ENCODE results near the gene BTNL2. TPM values are rescaled to one million over a fixed set of nuclear protein-coding genes. Genes with fewer than 3 reads are reported as not detected.

BTNL2 gene, protein sequence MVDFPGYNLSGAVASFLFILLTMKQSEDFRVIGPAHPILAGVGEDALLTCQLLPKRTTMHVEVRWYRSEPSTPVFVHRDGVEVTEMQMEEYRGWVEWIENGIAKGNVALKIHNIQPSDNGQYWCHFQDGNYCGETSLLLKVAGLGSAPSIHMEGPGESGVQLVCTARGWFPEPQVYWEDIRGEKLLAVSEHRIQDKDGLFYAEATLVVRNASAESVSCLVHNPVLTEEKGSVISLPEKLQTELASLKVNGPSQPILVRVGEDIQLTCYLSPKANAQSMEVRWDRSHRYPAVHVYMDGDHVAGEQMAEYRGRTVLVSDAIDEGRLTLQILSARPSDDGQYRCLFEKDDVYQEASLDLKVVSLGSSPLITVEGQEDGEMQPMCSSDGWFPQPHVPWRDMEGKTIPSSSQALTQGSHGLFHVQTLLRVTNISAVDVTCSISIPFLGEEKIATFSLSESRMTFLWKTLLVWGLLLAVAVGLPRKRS
- under 1 TPM in 2 of 4 donors, not detected in 2; 0.30 to 0.58 TPM for polyA plus RNA-seq
- long read RNA-seq, donor 1 = 0 reads
- long read RNA-seq, donor 2 = 0 reads
- long read RNA-seq, donor 3 = 0 reads
- long read RNA-seq, donor 4 = 0 reads
- long read RNA-seq, donor 5 = 0 reads
- long read RNA-seq, donor 6 = 0 reads
- long read RNA-seq, donor 7 = 0 reads
- long read RNA-seq, donor 8 = 0 reads
- long read RNA-seq, donor 9 = 0 reads
- long read RNA-seq, donor 10 = 0 reads

DNA sequence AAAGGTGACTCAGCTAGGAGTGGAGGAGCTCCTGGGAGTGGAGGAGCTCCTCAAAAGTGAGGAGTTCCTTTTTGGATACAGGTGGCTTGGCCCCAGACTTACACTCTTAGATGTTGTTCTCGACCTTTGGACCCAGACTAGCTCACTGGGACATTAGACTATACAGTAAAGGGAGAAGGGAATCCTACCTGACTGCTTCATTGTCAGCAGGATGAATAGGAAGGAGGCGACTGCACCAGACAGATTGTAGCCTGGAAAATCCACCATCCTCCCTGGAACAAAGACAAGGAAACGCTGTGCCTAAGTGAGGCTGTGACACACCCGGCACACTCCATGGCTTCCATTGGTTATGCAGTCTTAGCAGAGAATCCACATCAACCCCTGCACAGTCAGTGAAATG is at the start of gene BTNL2:
Gene BTNL2, minus strand, starts transcription at position 325 of the 400 bp plus-strand sequence. Its CDS starts 58 bp downstream, at position 267.
- Histone ChIP-seq H3K27me3 (ENCODE audit: control insufficient read depth in 3 of 3, insufficient read depth in 3 of 3, low read length in 3 of 3) (peaks cover 0 to 5% (median 5%) of the 10 kb centered on the region in 3 donors), H3K4me3 (ENCODE audit: low read depth in 1 of 3, low read length in 3 of 3) (no peak within 1 kb of the TSS), H3K4me1 (ENCODE audit: control insufficient read depth in 3 of 3, insufficient read depth in 2 of 3, low read depth in 1 of 3, low read length in 2 of 3) (peaks cover 0 to 19% (median 4%) of the 10 kb centered on the region in 3 donors), H3K27ac (ENCODE audit: low read depth in 1 of 3, low read length in 2 of 3) (peak within 1 kb of the TSS in 1 of 3 donors; percentile 7), H3K36me3 (ENCODE audit: control insufficient read depth in 3 of 3, insufficient read depth in 2 of 3, low read depth in 1 of 3, low read length in 3 of 3) (no peaks in the 10 kb centered on the region), H3K9me3 (ENCODE audit: control insufficient read depth in 2 of 2, insufficient read depth in 1 of 2, low read depth in 1 of 2, low read length in 1 of 2) (no peaks in the 10 kb centered on the region)
- 8 to 53% (median 24%) methylated on average over 4 of the region's 4 CpGs for WGBS, 3 donors
- peak; percentile 62 to 84 for DNase-seq
- no peak for FAIRE-seq

DNA sequence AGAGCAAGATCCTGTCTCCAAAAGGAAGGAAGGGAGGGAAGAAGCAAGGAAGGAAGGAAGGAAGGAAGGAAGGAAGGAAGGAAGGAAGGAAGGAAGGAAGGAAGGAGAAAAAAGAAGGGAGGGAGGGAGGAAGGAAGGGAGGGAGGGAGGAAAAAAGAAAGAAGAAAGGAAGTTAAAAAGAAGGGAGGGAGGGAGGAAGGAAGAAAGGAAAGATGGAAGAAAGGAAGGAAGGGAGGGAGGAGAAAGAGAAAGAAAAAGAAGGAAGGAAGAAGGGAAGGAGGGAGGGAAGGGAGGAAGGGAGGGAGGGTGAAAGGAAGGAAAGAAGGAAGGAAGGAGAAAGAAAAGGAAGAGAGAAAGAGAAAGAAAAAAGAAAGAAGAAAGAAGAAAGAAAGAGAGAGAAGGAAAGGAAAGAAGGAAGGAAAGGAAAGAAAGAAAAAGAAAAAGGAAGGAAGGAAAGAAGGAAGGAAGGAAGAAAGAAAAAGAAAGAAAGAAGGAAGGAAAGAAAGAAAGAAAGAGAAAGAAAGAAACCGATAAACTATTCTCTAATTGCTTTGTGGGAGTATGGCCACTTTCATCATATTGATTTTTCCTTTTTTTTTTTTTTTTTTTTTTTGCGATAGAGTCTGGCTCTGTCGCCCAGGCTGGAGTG is 42.2 kb upstream of the BTNL2 start:
- H3K27ac ChIP-seq (ENCODE audit: low read depth in 1 of 3, low read length in 2 of 3) = no peak overlapping the region
- no peaks in the 10 kb centered on the region for H3K9me3 ChIP-seq (ENCODE audit: control insufficient read depth in 2 of 2, insufficient read depth in 1 of 2, low read depth in 1 of 2, low read length in 1 of 2)
- H3K4me1 ChIP-seq (ENCODE audit: control insufficient read depth in 3 of 3, insufficient read depth in 2 of 3, low read depth in 1 of 3, low read length in 2 of 3) = no peaks in the 10 kb centered on the region
- FAIRE-seq = no peak
- peaks cover 0 to under 1% (median 0%) of the 10 kb centered on the region in 3 donors for H3K36me3 ChIP-seq (ENCODE audit: control insufficient read depth in 3 of 3, insufficient read depth in 2 of 3, low read depth in 1 of 3, low read length in 3 of 3)
- H3K27me3 ChIP-seq (ENCODE audit: control insufficient read depth in 3 of 3, insufficient read depth in 3 of 3, low read length in 3 of 3) = no peaks in the 10 kb centered on the region
- DNase-seq = no peak
- H3K4me3 ChIP-seq (ENCODE audit: low read depth in 1 of 3, low read length in 3 of 3) = no peak overlapping the region
- WGBS, 3 donors = 63 to 87% (median 85%) methylated on average over 2 to 3 of the region's 3 CpGs

DNA sequence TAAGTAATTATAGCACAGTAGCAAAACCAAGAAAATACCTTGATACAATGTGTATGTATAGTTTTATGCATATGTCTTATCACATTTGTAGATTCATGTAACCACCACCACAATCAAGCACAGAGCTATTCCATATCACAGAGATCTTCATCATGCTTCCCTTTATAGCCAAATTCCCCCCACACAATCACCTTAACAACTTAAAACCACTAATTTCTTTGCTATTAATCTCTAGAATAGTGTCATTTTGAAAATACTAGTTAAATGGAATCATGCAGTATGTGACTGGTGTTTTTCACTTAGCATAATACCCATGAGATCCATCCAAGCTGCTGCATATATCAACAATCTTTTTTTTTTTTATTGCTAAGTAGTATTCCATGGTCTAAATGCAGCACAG is 41.0 kb upstream of the BTNL2 start:
- no peaks in the 10 kb centered on the region for H3K9me3 ChIP-seq (ENCODE audit: control insufficient read depth in 2 of 2, insufficient read depth in 1 of 2, low read depth in 1 of 2, low read length in 1 of 2)
- no peak for FAIRE-seq
- H3K36me3 ChIP-seq (ENCODE audit: control insufficient read depth in 3 of 3, insufficient read depth in 2 of 3, low read depth in 1 of 3, low read length in 3 of 3) = peaks cover 0 to 10% (median 0%) of the 10 kb centered on the region in 3 donors
- H3K4me1 ChIP-seq (ENCODE audit: control insufficient read depth in 3 of 3, insufficient read depth in 2 of 3, low read depth in 1 of 3, low read length in 2 of 3) = no peaks in the 10 kb centered on the region
- no peak for DNase-seq
- no peak overlapping the region for H3K4me3 ChIP-seq (ENCODE audit: low read depth in 1 of 3, low read length in 3 of 3)
- no peak overlapping the region for H3K27ac ChIP-seq (ENCODE audit: low read depth in 1 of 3, low read length in 2 of 3)
- H3K27me3 ChIP-seq (ENCODE audit: control insufficient read depth in 3 of 3, insufficient read depth in 3 of 3, low read length in 3 of 3) = no peaks in the 10 kb centered on the region

DNA sequence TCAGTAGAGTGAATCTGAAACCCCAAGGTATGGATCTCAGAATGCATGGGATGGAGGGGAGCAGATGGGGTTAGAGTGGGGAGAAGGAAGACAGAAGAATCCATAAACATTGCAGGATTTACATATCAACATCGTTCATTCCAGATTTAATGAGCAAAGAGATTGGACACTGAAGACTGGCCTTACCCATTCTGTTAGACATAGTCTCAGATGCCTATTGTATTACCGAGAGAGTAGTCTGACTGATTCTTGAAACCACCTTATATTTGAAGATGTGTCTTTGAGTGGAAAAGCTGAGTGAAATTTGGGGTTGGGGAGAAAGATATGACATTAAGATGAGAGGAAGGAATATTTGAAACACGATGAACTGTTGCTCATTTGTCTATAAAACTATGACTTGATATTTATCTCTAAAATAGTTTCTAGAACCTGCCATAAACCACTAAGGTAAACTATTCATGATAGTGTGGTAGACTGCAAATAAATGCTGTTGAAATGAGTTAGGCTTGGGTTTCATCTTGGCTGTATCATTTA is 38.4 kb upstream of the BTNL2 start:
- FAIRE-seq (no peak), DNase-seq (no peak)
- Histone ChIP-seq H3K9me3 (ENCODE audit: control insufficient read depth in 2 of 2, insufficient read depth in 1 of 2, low read depth in 1 of 2, low read length in 1 of 2) (no peaks in the 10 kb centered on the region), H3K36me3 (ENCODE audit: control insufficient read depth in 3 of 3, insufficient read depth in 2 of 3, low read depth in 1 of 3, low read length in 3 of 3) (peaks cover 0 to 15% (median 0%) of the 10 kb centered on the region in 3 donors), H3K27me3 (ENCODE audit: control insufficient read depth in 3 of 3, insufficient read depth in 3 of 3, low read length in 3 of 3) (no peaks in the 10 kb centered on the region), H3K27ac (ENCODE audit: low read depth in 1 of 3, low read length in 2 of 3) (no peak overlapping the region), H3K4me3 (ENCODE audit: low read depth in 1 of 3, low read length in 3 of 3) (no peak overlapping the region), H3K4me1 (ENCODE audit: control insufficient read depth in 3 of 3, insufficient read depth in 2 of 3, low read depth in 1 of 3, low read length in 2 of 3) (no peaks in the 10 kb centered on the region)
- 70 to 74% (median 72%) methylated on average over 3 of the region's 3 CpGs for WGBS, 3 donors

DNA sequence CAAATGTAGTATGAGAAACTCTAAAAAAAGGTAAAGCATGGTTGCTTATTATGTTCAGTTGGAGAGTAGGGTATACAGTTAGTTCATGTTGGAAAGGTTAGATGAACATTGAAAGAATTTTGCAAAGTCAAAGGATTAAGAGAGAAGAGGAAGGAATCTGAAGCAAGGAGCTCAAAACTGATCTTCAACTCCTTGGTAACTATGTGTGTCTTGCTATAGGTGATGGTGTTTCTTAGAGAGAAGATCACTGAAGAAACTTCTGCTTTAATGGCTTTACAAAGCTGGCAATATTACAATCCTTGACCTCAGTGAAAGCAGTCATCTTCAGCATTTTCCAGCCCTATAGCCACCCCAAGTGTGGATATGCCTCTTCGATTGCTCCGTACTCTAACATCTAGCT is 37.5 kb upstream of the BTNL2 start:
- Histone ChIP-seq H3K27ac (ENCODE audit: low read depth in 1 of 3, low read length in 2 of 3) (no peak overlapping the region), H3K9me3 (ENCODE audit: control insufficient read depth in 2 of 2, insufficient read depth in 1 of 2, low read depth in 1 of 2, low read length in 1 of 2) (no peaks in the 10 kb centered on the region), H3K4me3 (ENCODE audit: low read depth in 1 of 3, low read length in 3 of 3) (no peak overlapping the region), H3K4me1 (ENCODE audit: control insufficient read depth in 3 of 3, insufficient read depth in 2 of 3, low read depth in 1 of 3, low read length in 2 of 3) (no peaks in the 10 kb centered on the region), H3K36me3 (ENCODE audit: control insufficient read depth in 3 of 3, insufficient read depth in 2 of 3, low read depth in 1 of 3, low read length in 3 of 3) (peaks cover 0 to 15% (median 0%) of the 10 kb centered on the region in 3 donors), H3K27me3 (ENCODE audit: control insufficient read depth in 3 of 3, insufficient read depth in 3 of 3, low read length in 3 of 3) (no peaks in the 10 kb centered on the region)
- 69 to 96% (median 72%) methylated on average over 2 of the region's 2 CpGs for WGBS, 3 donors
- DNase-seq = no peak
- FAIRE-seq = no peak

DNA sequence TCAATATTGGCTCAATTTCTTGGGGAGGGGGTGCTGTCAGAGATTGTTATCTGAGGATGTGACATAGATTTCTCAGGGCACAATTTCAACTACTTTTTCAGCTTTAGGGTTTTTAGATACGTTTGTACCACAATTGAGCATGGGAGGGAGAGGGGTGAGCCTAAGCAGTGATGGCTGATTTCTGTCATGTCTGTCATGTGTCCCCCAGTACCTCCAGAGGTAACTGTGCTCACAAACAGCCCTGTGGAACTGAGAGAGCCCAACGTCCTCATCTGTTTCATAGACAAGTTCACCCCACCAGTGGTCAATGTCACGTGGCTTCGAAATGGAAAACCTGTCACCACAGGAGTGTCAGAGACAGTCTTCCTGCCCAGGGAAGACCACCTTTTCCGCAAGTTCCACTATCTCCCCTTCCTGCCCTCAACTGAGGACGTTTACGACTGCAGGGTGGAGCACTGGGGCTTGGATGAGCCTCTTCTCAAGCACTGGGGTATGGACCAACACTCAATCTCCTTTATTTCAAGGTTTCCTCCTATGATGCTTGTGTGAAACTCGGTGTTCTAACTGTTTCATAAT is 36.1 kb upstream of the BTNL2 start:
- H3K36me3 ChIP-seq (ENCODE audit: control insufficient read depth in 3 of 3, insufficient read depth in 2 of 3, low read depth in 1 of 3, low read length in 3 of 3) = peaks cover 0 to 15% (median 0%) of the 10 kb centered on the region in 3 donors
- DNase-seq (no peak), FAIRE-seq (no peak)
- H3K9me3 ChIP-seq (ENCODE audit: control insufficient read depth in 2 of 2, insufficient read depth in 1 of 2, low read depth in 1 of 2, low read length in 1 of 2) = no peaks in the 10 kb centered on the region
- H3K27me3 ChIP-seq (ENCODE audit: control insufficient read depth in 3 of 3, insufficient read depth in 3 of 3, low read length in 3 of 3) = no peaks in the 10 kb centered on the region
- H3K27ac ChIP-seq (ENCODE audit: low read depth in 1 of 3, low read length in 2 of 3) = no peak overlapping the region
- 83 to 87% (median 84%) methylated on average over 8 of the region's 8 CpGs for WGBS, 3 donors
- H3K4me3 ChIP-seq (ENCODE audit: low read depth in 1 of 3, low read length in 3 of 3) = no peak overlapping the region
- H3K4me1 ChIP-seq (ENCODE audit: control insufficient read depth in 3 of 3, insufficient read depth in 2 of 3, low read depth in 1 of 3, low read length in 2 of 3) = no peaks in the 10 kb centered on the region

DNA sequence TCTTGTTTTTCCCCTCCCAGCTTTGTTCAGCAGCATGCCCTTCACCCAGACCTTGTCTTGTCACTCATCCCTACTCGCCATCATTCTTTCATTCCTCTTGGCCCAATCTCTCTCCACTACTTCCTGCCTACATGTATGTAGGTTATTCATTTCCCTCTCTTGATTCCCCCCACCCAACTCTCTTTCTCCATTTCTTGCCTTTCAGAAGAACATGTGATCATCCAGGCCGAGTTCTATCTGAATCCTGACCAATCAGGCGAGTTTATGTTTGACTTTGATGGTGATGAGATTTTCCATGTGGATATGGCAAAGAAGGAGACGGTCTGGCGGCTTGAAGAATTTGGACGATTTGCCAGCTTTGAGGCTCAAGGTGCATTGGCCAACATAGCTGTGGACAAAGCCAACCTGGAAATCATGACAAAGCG is 35.3 kb upstream of the BTNL2 start:
- DNase-seq = no peak
- WGBS, 3 donors = 87 to 92% (median 90%) methylated on average over 7 of the region's 7 CpGs
- no peaks in the 10 kb centered on the region for H3K27me3 ChIP-seq (ENCODE audit: control insufficient read depth in 3 of 3, insufficient read depth in 3 of 3, low read length in 3 of 3)
- no peaks in the 10 kb centered on the region for H3K9me3 ChIP-seq (ENCODE audit: control insufficient read depth in 2 of 2, insufficient read depth in 1 of 2, low read depth in 1 of 2, low read length in 1 of 2)
- no peaks in the 10 kb centered on the region for H3K4me1 ChIP-seq (ENCODE audit: control insufficient read depth in 3 of 3, insufficient read depth in 2 of 3, low read depth in 1 of 3, low read length in 2 of 3)
- H3K27ac ChIP-seq (ENCODE audit: low read depth in 1 of 3, low read length in 2 of 3) = no peak overlapping the region
- H3K4me3 ChIP-seq (ENCODE audit: low read depth in 1 of 3, low read length in 3 of 3) = no peak overlapping the region
- peaks cover 0 to 15% (median 0%) of the 10 kb centered on the region in 3 donors for H3K36me3 ChIP-seq (ENCODE audit: control insufficient read depth in 3 of 3, insufficient read depth in 2 of 3, low read depth in 1 of 3, low read length in 3 of 3)
- FAIRE-seq = no peak

All from small intestine (tissue), 16 donors.